ENCODE measurements around the gene ATP2B2.
A peak's percentile ranks its signal among the peaks of the same experiment; 100 is the strongest.

Gene ATP2B2

GRCh38 chr3:10468613-10469354, 36.6 kb downstream of the ATP2B2 start:
- DNase-seq = no peak

GRCh38 chr3:10467904-10468612, 37.3 kb downstream of the ATP2B2 start:
- no peak for DNase-seq

DNA sequence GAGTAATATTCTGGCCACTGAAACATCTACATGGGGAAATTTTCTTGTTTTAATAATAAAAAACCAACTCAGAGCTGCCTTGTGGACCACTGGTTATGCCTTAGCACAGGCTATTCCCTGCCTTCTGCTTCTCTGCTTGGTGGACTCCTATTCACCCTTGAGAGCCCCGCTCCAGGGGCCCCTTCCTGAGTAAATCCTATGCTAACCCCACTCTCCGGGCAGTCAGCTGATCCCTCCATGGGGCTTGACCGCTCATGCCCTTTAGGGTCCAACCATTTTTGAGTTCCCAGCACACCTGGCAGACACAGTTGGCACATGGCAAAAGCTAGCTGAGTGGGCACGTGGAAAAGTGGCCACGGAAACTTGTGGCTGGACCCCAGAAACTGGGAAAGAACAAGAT, 38.2 kb downstream of the ATP2B2 start:
- DNase-seq = no peak

DNA sequence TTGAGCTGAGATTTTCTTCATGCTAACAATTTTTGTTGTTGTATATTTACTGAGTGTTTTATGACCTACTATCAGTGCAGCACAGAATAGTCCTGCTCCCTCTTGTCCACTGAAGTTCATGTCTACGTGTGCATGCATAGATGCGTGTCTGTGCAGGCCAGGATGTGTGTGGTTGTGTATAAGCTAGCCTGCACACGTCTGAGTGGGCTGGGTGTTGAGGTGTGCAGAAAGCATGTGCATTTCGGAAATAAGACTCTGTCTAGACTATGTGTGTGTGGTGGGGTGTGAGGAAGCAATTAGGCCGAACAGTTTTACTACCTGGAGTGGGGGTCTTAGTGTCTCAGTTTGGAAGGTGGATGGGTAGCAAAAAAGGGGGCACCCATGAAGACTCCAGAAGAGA, 39.2 kb downstream of the ATP2B2 start:
- DNase-seq = no peak

DNA sequence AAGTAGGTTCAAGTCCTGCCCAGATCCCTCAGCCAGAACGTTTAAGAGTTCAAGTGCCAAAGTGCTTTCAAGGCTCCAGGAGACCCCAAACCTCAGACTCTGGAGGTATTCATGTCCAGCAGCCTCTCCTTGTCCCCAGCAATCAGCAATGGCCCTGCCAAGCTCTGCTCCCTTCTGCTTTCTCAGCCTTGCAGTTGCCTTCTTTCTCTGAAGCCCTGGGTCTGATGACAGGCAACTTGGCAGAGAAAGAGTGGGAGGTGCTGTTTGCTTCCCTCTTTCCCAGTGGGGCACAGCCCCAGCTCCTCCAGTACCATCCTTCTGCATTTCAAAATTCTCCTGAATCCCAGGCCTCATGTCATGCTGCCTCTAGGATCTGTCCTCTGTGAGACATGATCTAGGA, 40.2 kb downstream of the ATP2B2 start:
- no peak for DNase-seq

- DNase-seq = no peak
These were observed 41.6 kb downstream of the ATP2B2 start for GRCh38 chr3:10463533-10464434.

DNA sequence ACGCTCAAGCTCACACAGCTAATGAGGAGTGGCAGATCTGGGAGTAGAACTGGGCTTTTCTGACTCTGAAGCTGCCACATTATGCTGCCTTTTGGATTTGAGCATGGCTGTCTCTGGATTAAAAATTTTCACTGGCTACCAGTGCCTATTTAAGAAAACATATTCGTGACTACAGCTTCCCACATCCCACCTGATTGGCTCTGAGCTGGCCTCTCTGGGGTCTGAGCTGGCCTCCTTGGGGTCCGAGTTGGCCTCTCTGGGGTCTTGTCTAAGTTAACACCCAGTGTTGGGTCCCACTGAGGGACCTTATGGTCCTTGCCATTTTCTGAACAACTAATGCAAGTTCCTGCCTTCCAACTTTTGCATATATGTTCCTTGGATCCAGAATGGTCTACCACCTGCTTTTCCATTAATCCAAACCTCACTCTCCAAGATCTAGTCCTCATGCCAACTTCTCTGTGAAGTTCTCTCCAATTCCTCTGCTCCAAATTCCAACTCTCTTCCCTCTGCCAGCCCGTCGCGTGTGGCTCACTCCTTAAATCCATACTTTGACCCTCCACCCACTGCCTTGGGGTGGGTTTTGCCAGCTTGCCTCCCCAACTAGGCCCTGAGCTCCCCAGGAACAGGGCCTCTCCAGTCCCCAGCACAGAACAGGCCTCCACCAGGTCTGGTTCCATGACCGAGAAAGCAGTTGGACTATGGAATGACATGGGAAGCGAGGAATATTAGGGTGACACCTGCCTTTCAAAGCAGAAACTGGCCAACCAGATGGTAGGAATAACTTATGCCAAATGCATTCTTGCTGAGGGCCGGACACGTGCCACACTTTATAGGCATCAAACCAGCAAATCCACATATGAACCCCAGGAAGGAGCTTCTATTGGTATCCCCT, 42.5 kb downstream of the ATP2B2 start:
- no peak for DNase-seq

DNA sequence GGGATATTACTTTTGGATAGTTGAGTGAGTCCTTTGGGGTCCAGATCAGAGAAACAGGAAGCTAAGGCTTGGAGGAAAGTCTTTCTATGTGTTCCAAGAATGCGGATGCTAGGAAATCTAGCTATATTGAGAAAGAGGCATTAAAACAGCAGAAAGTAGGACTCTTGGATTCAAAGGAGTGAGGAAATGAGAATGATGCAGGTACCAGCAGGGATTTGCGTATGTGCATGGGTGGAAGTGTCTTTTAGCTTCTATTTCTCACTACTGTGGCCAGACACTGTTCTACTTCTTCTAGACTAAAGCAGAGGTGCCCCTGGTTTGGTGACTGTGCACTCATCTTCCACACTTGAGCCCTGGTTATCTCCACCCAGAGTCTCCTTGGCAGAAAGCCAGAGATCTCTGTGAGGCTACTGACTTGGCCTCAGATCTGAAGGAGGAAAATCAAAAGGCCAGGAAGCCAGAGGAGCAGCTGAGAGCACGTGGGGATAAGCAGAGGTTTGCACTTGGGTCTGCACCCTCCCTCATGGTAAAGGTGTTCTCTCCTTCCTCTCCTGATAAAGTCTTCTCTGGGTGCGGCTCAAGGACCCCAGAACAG, 44.3 kb downstream of the ATP2B2 start:
- no peak for DNase-seq

DNA sequence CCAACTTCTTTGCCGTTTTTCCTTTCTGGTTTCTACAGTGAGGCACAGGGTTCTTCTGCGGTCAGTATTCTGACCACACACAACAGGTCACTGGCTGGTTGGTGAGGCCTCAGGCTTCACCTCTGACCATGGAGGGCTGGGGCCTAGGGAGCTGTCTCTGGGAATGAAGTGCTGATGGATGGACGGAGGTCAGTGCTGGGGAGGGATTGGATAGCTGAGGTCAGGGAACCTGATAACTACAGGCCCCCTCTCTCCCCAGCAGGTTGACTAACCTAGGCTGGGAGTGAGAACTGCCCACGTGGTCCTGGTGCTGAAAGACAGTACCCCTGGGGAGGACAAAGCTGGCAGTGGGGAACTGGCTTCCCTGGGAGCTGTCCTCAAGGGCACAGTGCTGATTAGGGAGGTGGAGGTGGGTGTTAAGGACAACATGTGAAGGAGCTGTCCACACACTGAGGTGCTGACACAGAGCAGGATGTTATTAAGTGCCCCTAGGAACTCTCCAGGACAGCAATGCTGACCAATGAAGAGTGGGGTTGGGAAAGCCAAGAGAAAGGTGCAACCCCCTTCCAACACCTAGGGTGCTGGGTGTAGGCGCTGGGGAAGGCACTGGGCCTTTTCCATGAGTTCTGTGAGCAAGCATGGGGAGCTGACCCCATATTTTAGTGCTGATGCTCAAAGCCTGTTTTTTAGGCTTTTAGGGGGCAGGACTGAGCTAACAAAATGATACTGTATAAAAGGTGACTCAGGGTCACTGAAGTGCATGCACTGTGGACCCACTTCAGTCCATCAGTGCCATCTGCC, 45.2 kb downstream of the ATP2B2 start:
- DNase-seq = peak; percentile 73

- DNase-seq = no peak
These were observed 47.8 kb downstream of the ATP2B2 start for GRCh38 chr3:10457560-10457959.

GRCh38 chr3:10456981-10457380, 48.4 kb downstream of the ATP2B2 start:
- DNase-seq = no peak

GRCh38 chr3:10455545-10455914, 49.9 kb downstream of the ATP2B2 start:
- no peak for DNase-seq

- DNase-seq = no peak
These were observed 50.4 kb downstream of the ATP2B2 start for GRCh38 chr3:10454907-10455544.

DNA sequence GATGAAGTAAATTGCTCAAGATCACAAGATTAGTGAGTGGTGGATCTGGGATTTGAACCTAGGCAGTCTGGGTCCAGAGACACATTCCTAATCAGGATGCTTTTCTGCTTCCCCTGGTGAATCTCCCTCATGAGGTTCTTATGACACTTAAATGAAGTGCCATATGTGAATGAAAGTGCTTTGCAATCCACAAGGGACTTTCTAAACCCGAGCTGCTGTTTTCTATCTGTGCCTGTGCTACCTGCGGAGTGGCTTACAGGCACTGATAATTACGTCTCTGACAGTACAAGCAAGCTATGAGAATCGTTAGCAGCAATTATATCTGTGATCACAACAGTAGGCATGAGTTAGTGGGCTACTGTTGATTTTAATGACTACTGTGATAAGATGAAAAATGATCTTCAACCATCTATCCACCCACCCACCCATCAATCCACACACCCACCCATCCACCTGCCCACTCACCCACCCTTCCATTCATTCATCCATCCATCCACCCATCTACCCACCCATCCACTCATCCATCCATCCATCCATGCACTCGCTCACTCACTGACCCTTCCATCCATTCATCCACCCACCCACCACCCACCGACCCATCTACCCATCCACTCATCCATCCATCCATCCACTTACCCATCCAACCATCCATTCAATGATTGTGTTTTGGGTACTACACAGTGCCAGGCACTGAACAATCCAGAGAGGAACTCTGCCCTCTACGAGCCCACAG, 51.8 kb downstream of the ATP2B2 start:
- no peak for DNase-seq

DNA sequence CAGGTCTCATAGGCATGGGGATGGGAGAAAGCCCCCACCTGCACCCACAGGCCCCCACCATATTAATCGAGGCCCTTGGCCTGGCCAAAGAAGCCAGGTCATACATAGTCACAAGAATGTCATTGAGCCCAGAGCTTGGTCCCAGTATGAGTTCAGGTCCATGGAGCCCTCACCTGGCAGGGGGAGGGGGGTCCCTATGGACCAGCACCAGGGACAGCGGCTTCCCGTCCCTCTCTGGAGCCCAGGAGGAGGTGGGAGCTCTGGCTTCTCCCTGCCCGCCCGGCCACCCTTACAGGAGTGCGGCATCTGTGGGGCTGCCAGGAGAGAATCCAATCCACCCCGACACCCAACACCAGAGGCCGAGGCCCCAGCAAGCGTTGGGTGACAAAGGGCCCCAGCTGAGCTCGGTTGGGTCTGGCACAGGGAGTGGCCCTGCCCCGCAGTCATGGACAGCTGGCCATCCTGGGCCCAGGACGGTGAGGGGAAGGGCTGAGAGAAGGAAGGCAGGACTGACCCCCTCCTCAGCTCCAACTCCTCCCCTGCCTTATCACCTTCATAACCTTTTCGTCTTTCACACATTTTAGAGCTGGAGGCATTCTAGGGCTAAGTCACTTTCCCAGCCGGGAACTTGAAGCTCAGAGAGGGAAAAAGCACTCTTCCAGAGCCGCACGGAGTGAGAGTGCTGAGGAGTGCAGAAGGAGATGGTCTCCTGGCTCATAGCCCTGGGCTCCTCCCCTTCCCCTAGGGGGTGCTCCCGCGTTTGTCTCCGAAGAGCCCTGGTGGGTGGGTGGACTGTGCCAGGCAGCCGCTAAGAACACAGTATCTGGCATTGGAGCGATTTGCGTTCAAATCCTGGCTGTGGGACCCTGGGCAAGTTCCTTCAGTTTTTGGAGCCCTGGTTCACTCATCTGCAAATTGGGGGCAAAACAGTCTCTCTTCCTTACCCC, 54.6 kb downstream of the ATP2B2 start:
- no peak for DNase-seq

DNA sequence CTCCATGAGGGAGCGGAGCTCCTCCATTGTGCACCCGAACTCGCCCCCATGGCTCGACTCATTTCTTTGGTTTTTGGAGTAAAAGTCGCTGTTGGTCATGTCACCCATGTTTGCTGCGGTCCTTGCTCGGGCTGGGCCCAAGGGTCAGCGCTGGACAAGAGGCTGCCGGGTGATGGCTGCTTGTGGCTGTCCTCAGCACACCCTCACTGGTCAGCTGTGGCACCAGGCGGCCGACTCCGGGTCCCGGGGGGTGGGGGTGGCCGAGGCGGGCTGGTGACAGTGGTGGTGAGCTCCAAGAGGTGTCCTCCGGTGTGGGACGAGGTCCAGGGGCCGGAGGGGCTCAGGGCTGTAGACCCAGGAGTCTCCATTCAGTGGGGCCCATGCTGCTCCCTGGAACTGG, 56.0 kb downstream of the ATP2B2 start:
- no peak for DNase-seq

GRCh38 chr3:10448544-10448943, 56.8 kb downstream of the ATP2B2 start:
- DNase-seq = no peak

DNA sequence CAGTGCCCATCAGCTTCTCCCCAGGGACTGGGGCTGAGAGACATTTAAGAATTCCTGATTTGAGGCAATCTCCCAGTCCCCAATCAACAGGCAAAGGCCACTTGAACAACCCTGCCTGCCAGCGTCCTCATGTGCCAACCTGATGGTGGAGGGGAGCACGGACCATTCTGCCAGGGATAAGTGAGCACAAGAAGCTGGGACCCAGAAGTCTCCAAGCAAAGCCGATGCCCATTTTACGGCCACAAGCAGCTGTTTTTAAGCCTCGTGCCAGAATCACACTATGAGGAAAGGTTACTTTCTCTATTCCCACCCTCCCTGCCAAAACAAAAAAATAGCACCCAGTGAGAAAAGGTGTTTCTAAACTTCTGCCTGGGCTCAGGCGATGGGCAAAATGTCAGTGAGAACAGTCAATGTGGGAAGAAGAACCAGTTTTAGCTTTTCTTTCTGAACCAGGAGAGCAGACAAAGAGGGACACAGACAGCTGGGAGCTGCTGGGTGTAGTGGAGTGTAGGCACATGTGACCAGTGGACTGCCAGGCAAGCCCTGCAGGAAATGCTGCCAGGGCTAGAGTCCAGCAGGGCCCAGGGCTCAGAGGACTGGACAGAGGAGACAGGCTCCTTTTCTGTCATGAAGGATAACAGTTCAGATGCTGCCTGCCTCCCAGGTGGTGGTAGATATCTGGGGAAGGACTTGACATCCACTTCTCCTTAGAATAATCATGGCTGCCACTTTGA, 57.7 kb downstream of the ATP2B2 start:
- DNase-seq = no peak

Measured in right hindlimb (tissue), 1 donor.